Heart left ventricle (tissue), 16 donors: ENCODE data around the gene TOLLIP. TPM values are rescaled to one million over a fixed set of nuclear protein-coding genes. Genes with fewer than 3 reads are reported as not detected.
A peak's percentile ranks its signal among the peaks of the same experiment; 100 is the strongest.
"Not testable (repeated sequence)": the region's sequence is repeated elsewhere in the genome, so short reads cannot be mapped to it uniquely, and the experiment has no call there.

Experiments used
- ATAC-seq, 4 donors: fragments of 200-7000 bp; cut with Tn5 transposase; one replicate each; pipeline ENCODE4 v1.9.1; 2020 to 2022; ENCODE audit warnings: moderate library complexity in 4 of 4, mild to moderate bottlenecking in 3 of 4, moderate number of reproducible peaks in 1 of 4
- DNase-seq, 5 donors: peaks; one replicate each; pipeline ENCODE4 v3.0.0-alpha.2; 2020
- H3K27ac ChIP-seq, 12 donors: fragments of 200-600 bp; sonication (generic) in 4 of 12; one replicate each; pipeline versions ENCODE4 v1.5.0 to v1.8.0; 2016 to 2022; ENCODE audit warnings: mild to moderate bottlenecking in 2 of 12
- H3K27me3 ChIP-seq, 9 donors: fragments of 200-600 bp; sonication (generic) in 2 of 9; one replicate each; pipeline versions ENCODE4 v1.5.1 to v1.8.0; 2016 to 2022; ENCODE audit warnings: mild to moderate bottlenecking in 3 of 9
- H3K36me3 ChIP-seq, 9 donors: fragments of 200-600 bp; sonication (generic) in 2 of 9; one replicate each; pipeline versions ENCODE4 v1.5.0 to v1.8.0; 2018 to 2022; ENCODE audit warnings: mild to moderate bottlenecking in 2 of 9
- H3K4me1 ChIP-seq, 12 donors: fragments of 200-600 bp; sonication (generic) in 4 of 12; one replicate each; pipeline versions ENCODE4 v1.5.0 to v1.8.0; 2016 to 2022; ENCODE audit warnings: mild to moderate bottlenecking in 3 of 12
- H3K4me3 ChIP-seq, 12 donors: fragments of 200-600 bp; sonication (generic) in 4 of 12; one replicate each; pipeline versions ENCODE4 v1.5.0 to v1.8.0; 2017 to 2022; ENCODE audit warnings: mild to moderate bottlenecking in 9 of 12, moderate library complexity in 4 of 12
- H3K9me3 ChIP-seq, 12 donors: fragments of 200-600 bp; sonication (generic) in 4 of 12; one replicate each; pipeline versions ENCODE4 v1.5.0 to v1.8.0; 2016 to 2022; ENCODE audit warnings: mild to moderate bottlenecking in 1 of 12
- CTCF ChIP-seq, 12 donors: fragments of 200-600 bp; sonication (generic) in 4 of 12; IDR thresholded peaks; one replicate each; pipeline versions ENCODE4 v1.5.0 to v1.8.0; 2018 to 2022; ENCODE audit warnings: antibody characterized with exemption in 12 of 12, mild to moderate bottlenecking in 5 of 12
- POLR2A ChIP-seq, 2 donors: fragments of 450-650 bp; IDR thresholded peaks; one replicate each; pipeline ENCODE4 v1.6.1; 2017; ENCODE audit warnings: antibody characterized with exemption in 2 of 2, mild to moderate bottlenecking in 2 of 2, moderate library complexity in 2 of 2
- WGBS, 4 donors: extraction: QIAGEN DNeasy Blood & Tissue Kit in 2 of 4; methylation state at CpG; one replicate each; pipeline versions ENCODE4 v1.1.5 to v1.1.7; 2013 to 2018; 5-methylcytosine and 5-hydroxymethylcytosine counted together
- intact Hi-C, 10 donors: fragments of 100-400 bp; cut with DNase I; formaldehyde crosslinking; loops; one replicate each; pipeline versions ENCODE4 v1.11.1 to v1.14.2; 2022
- polyA plus RNA-seq, 2 donors: library from polyadenylated mRNA; stranded (reverse); fragments of 200-250 nt; gene quantifications; one replicate each; pipeline ENCODE4 v1.2.3, GENCODE V29; 2013
- total RNA-seq, 9 donors: library from RNA; depleted of rRNA in 2 of 9; stranded (reverse); fragments of >200 nt in 2 of 9; fragmentation: NEBNext Ultra II Directional in 3 of 9; extraction: Animal tissue kit (Norgen Biotek cat#: 25700) in 3 of 9; gene quantifications; one replicate each; pipeline versions ENCODE4 v1.1.0 to v1.2.4, GENCODE V29; 2016 to 2023
- donor health status: ischemic (EF 13 %, LVEDD 7.1; RV severe dilation, severe dysfunction).
- donor health status: healthy with polysubstance abuse.
- donor health status: DM: no; HTN: yes; CAD: no.
- donor health status: DM: no; HTN: no; CAD: no.
- donor health status: ischemic (EF 25% LVEDD 6.9; RV normal size, moderate dysfunction).
- donor health status: ischemic (EF 25% LVEDD 5.7; RV mildly dilated, moderate dysfunction).
- donor health status: healthy.
- donor health status: DM: yes; HTN: yes; CAD: no.
- donor health status: ischemic (EF 35%, LVEDD 5.7; RV mildly dilated, moderate dysfunction).
- donor health status: nonischemic (EF 11% LVEDD 7.7; RV severe dilation, severe dysfunction).
- donor health status: DM: yes; HTN: yes; CAD: no.
- donor health status: PGD.
- donor health status: ischemic (EF 29% LVEDD 5.4; RV normal size, mild dysfunction).
- donor health status: nonischemic (EF 23%, LVEDD 6.1; RV moderate dilation, normal function).

Gene TOLLIP
- total and polyA plus RNA-seq, 11 donors, result 27.4 to 57.2 (median 44.9) TPM

DNA sequence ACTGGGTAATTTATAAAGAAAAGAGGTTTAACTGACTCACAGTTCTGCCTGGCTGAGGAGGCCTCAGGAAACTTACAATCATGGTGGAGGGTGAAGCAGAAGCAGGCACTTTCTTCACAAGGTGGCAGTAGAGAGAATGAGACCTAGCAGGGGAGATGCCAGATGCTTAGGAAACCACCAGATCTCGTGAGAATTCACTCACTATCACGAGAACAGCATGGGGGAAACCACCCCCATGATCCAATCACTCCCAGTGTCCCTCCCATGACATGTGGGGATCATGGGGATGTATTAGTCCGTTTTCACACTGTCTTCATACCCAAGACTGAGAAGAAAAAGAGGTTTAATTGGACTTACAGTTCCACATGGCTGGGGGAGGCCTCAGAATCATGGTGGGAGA, 45.0 kb downstream of the TOLLIP start:
- peaks cover 0 to 24% (median 13%) of the 10 kb centered on the region in 12 donors for H3K4me1 ChIP-seq
- not testable (repeated sequence) for ATAC-seq, H3K9me3 ChIP-seq, H3K4me3 ChIP-seq, H3K36me3 ChIP-seq, H3K27me3 ChIP-seq, H3K27ac ChIP-seq
- peak; percentile 5 to 62 (median 38) for TF ChIP-seq CTCF (IDR thresholded peaks at IDR 0.05)
- peak in 1 of 5 donors; percentile 9 for DNase-seq
- 27 to 35% (median 32%) methylated on average over 3 of the region's 3 CpGs for WGBS, 4 donors
- intact Hi-C loops, result loop anchor here in 7 of 10 donors (2.0 to 10.0 kb wide), 4 partner anchors 43 to 310 kb away; partner anchors contain the start of gene TOLLIP (in 4 of the 7)

GRCh38 chr11:1263010-1263409, 46.4 kb downstream of the TOLLIP start:
- intact Hi-C loops, result loop anchor here in 7 of 10 donors (5.0 to 10.0 kb wide), 3 partner anchors 44 to 254 kb away; partner anchors contain the start of gene TOLLIP (in 4 of the 7)
- DNase-seq (peak in 1 of 5 donors; percentile 57), ATAC-seq (peak; percentile 8 to 16 (median 12))
- peaks cover 0 to 24% (median 13%) of the 10 kb centered on the region in 12 donors for H3K4me1 ChIP-seq
- no peaks in the 10 kb centered on the region for H3K9me3 ChIP-seq
- H3K27me3 ChIP-seq, result no peaks in the 10 kb centered on the region
- H3K4me3 ChIP-seq, result peak overlapping the region in 10 of 12 donors; percentile 22 to 69 (median 54)
- H3K27ac ChIP-seq, result peak overlapping the region in 9 of 12 donors; percentile 19 to 83 (median 73)
- WGBS, 4 donors, result 17 to 53% (median 47%) methylated on average over 1 to 7 of the region's 7 CpGs
- TF ChIP-seq POLR2A (IDR thresholded peaks at IDR 0.05) (no peak), CTCF (IDR thresholded peaks at IDR 0.05) (no peak)
- no peaks in the 10 kb centered on the region for H3K36me3 ChIP-seq

GRCh38 chr11:1262172-1263006, 47.0 kb downstream of the TOLLIP start:
- intact Hi-C loops, result loop anchor here in 7 of 10 donors (1.0 to 10.0 kb wide), 4 partner anchors 45 to 255 kb away; partner anchors contain the start of gene TOLLIP (in 5 of the 7)
- WGBS, 4 donors, result 7 to 20% (median 18%) methylated on average over 16 to 31 of the region's 31 CpGs
- H3K36me3 ChIP-seq, result no peaks in the 10 kb centered on the region
- TF ChIP-seq CTCF (IDR thresholded peaks at IDR 0.05) (no peak), POLR2A (IDR thresholded peaks at IDR 0.05) (peak in 1 of 2 donors; percentile 53)
- H3K27ac ChIP-seq, result peak overlapping the region in 11 of 12 donors; percentile 65 to 83 (median 76)
- DNase-seq (peak; percentile 91 to 95 (median 93)), ATAC-seq (peak; percentile 93 to 98 (median 95))
- peak overlapping the region; percentile 12 to 69 (median 52) for H3K4me3 ChIP-seq
- no peaks in the 10 kb centered on the region for H3K27me3 ChIP-seq
- H3K4me1 ChIP-seq, result peaks cover 0 to 18% (median 13%) of the 10 kb centered on the region in 12 donors
- no peaks in the 10 kb centered on the region for H3K9me3 ChIP-seq
